Endothelial cell of umbilical vein (primary cell): Measurements from ENCODE around the gene ITIH2.

Source experiments
- CTCF ChIP-seq, 2 donors: IDR thresholded peaks; 1 replicate in 1 of 2; 2 replicates in 1 of 2; pipeline ENCODE4 v1.5.1; 2011; ENCODE audit warnings: low read length in 2 of 2, mild to moderate bottlenecking in 2 of 2, moderate library complexity in 2 of 2, control low read depth in 1 of 2, inconsistent platforms in 1 of 2, low read depth in 1 of 2; ENCODE audit not compliant: insufficient read depth in 1 of 2; ENCODE audit errors: extremely low read depth in 1 of 2
- JUN ChIP-seq: IDR thresholded peaks from 2 replicates; pipeline ENCODE4 v1.6.1; 2011; ENCODE audit warnings: borderline replicate concordance, low read depth; ENCODE audit not compliant: insufficient read length, insufficient read depth
- MYC ChIP-seq: IDR thresholded peaks from one replicate; pipeline ENCODE4 v1.6.1; 2011; ENCODE audit warnings: mild to moderate bottlenecking, low read depth, low read length
- POLR2A ChIP-seq: IDR thresholded peaks from 2 replicates; pipeline ENCODE4 v1.6.1; 2012; ENCODE audit warnings: low read depth, mild to moderate bottlenecking, control low read depth, low read length
- POLR2AphosphoS5 ChIP-seq: IDR thresholded peaks from 2 replicates; pipeline ENCODE4 v1.6.1; 2012; ENCODE audit warnings: low read depth, mild to moderate bottlenecking, control low read depth, low read length, moderate library complexity; ENCODE audit not compliant: insufficient read depth

- TF ChIP-seq POLR2A (no peak), CTCF (IDR thresholded peaks at IDR 0.05; ENCODE audit: extremely low read depth in 1 of 2, insufficient read depth in 1 of 2, low read depth in 1 of 2, low read length in 2 of 2) (no peak), POLR2AphosphoS5 (no peak), JUN (no peak), MYC (no peak)
Observed at GRCh38 chr10:7763929-7764328, 60.8 kb downstream of the ITIH2 start.
